Measurements from ENCODE around the gene PLEKHD1. TPM values are rescaled to one million over a fixed set of nuclear protein-coding genes. Genes with fewer than 3 reads are reported as not detected.

The PLEKHD1 gene
- total and polyA plus RNA-seq, 9 of the 15 experiments (the other 6 are each of a cell fraction or from before 2014, with no cell fraction given) = not detected

DNA sequence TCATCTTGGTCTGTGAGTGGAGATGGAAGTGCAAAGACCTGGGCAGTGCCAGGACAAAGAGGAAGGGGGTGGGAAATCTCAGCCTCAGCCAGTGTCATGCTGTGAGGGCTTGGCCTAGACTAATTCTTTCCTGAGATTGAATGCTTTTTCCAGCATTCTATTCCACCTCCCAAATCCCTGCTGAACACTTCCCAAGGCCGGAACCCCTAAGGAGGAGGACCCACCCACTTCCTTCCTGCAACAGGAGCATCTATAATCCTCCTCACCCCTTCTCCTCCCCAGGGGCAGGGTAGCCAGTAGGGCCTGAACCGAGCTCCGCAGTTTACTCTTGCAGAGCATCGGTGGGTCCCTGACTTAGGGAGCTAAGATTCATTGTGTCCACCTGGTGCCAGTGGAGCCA lies 3.2 kb downstream of the PLEKHD1 start:
- H3K9ac ChIP-seq (ENCODE audit: insufficient read depth in 1 of 2, low read depth in 2 of 2, low read length in 2 of 2) = no peak overlapping the region
- no peak for TF ChIP-seq KDM1A (IDR thresholded peaks at IDR 0.05)
- TF ChIP-seq SIN3A (IDR thresholded peaks at IDR 0.05; ENCODE audit: borderline replicate concordance in 2 of 2, control insufficient read depth in 1 of 2, low read depth in 2 of 2, low read length in 2 of 2) = no peak
- no peak for TF ChIP-seq CCAR2 (IDR thresholded peaks at IDR 0.05; ENCODE audit: low read depth, low read length)
- TF ChIP-seq KDM2B (CRISPR knock-in tag; IDR thresholded peaks at IDR 0.05) = no peak
- no peak for TF ChIP-seq TRIM28 (IDR thresholded peaks at IDR 0.05)
- no peak for TF ChIP-seq ZNF175 (CRISPR knock-in tag; IDR thresholded peaks at IDR 0.05; ENCODE audit: low read depth)
- no peak for TF ChIP-seq HLTF (IDR thresholded peaks at IDR 0.05)
- no peak for TF ChIP-seq GTF2F1 (IDR thresholded peaks at IDR 0.05; ENCODE audit: low read depth, low read length)
- no TSS peak for BruUV-seq (replicated peaks)
- no peaks in the 10 kb centered on the region for H3K9me3 ChIP-seq (replicated peaks; ENCODE audit: control insufficient read depth, insufficient read depth, low read depth, low read length)
- 0% methylated on average over 4 of the region's 4 CpGs for WGBS (ENCODE audit: insufficient coverage, low coverage, missing lambda C conversion rate)
- POLR2A ChIA-PET = no interaction called here
- H3K4me3 ChIP-seq = no peak overlapping the region
- H3K27ac ChIP-seq (ENCODE audit: extremely low read depth, low read depth, low read length) = no peak overlapping the region
- intact Hi-C loops (cut with micrococcal nuclease) = no loop called here
- H2AFZ ChIP-seq (ENCODE audit: low read depth, low read length) = no peak overlapping the region
- no peaks in the 10 kb centered on the region for H4K20me1 ChIP-seq (replicated peaks; ENCODE audit: control insufficient read depth, insufficient read depth, low read length)
- peaks cover 0 to 14% of the 10 kb centered on the region in 2 experiments; a peak in 3 of 5 replicates for H3K27me3 ChIP-seq (ENCODE audit: control insufficient read depth in 2 of 2, insufficient read depth in 2 of 2, low read length in 2 of 2)
- H3K36me3 ChIP-seq (ENCODE audit: control insufficient read depth, insufficient read depth, low read length) = no peaks in the 10 kb centered on the region
- no peaks in the 10 kb centered on the region for H3K9me1 ChIP-seq (ENCODE audit: control insufficient read depth, insufficient read depth, low read length)
- ATAC-seq (no peak), DNase-seq (ENCODE audit: extremely low read depth in 1 of 4, low spot score in 3 of 4) (no peak), FAIRE-seq (no peak)
- H3K4me1 ChIP-seq (replicated peaks in 1 of 2; ENCODE audit: control insufficient read depth in 2 of 2, insufficient read depth in 2 of 2, low read length in 2 of 2) = peaks cover 0 to 10% of the 10 kb centered on the region in 2 experiments; a peak in 2 of 5 replicates
- no peak overlapping the region for H3K4me2 ChIP-seq (ENCODE audit: insufficient read depth, low read length)
- in situ Hi-C loops (cut with MboI) = no loop called here
- CTCF ChIA-PET (ENCODE audit: low intra/inter-chr PET ratio) = no interaction called here
- H3K79me2 ChIP-seq (ENCODE audit: control insufficient read depth, insufficient read depth, low read length) = no peaks in the 10 kb centered on the region

DNA sequence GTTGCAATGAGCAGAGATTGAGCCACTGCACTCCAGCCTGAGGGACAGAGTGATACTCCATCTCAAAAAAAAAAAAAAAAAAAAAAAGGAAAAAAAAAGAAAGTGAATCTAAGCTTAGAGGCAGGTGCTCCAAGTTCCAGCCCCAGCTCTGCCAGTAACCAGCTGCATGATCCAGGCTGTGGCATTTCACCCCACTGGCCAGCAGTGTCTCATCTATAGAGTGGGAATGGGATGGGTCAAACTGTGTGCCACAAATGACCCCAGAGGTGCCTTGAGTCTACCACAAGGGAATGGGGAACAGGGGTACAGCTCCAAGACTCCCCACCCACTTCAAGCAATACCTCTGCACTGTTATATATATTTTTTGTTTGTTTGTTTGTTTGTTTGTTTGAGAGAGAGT lies 5.0 kb downstream of the PLEKHD1 start:
- peaks cover 0 to 6% of the 10 kb centered on the region in 2 experiments; a peak in 2 of 5 replicates for H3K4me1 ChIP-seq (replicated peaks in 1 of 2; ENCODE audit: control insufficient read depth in 2 of 2, insufficient read depth in 2 of 2, low read length in 2 of 2)
- no peaks in the 10 kb centered on the region for H3K36me3 ChIP-seq (ENCODE audit: control insufficient read depth, insufficient read depth, low read length)
- in situ Hi-C loops (cut with MboI) (no loop called here), intact Hi-C loops (cut with micrococcal nuclease) (no loop called here)
- no peak overlapping the region for H3K4me2 ChIP-seq (ENCODE audit: insufficient read depth, low read length)
- FAIRE-seq (no peak), ATAC-seq (no peak), DNase-seq (ENCODE audit: extremely low read depth in 1 of 4, low spot score in 3 of 4) (no peak)
- no peaks in the 10 kb centered on the region for H4K20me1 ChIP-seq (replicated peaks; ENCODE audit: control insufficient read depth, insufficient read depth, low read length)
- BruUV-seq (replicated peaks) = no TSS peak
- no peaks in the 10 kb centered on the region for H3K9me1 ChIP-seq (ENCODE audit: control insufficient read depth, insufficient read depth, low read length)
- H3K27ac ChIP-seq (ENCODE audit: extremely low read depth, low read depth, low read length) = no peak overlapping the region
- H3K27me3 ChIP-seq (ENCODE audit: control insufficient read depth in 2 of 2, insufficient read depth in 2 of 2, low read length in 2 of 2) = peaks cover 0 to 17% of the 10 kb centered on the region in 2 experiments; a peak in 3 of 5 replicates
- CTCF ChIA-PET (ENCODE audit: low intra/inter-chr PET ratio) = no interaction called here
- no peak overlapping the region for H3K9ac ChIP-seq (ENCODE audit: insufficient read depth in 1 of 2, low read depth in 2 of 2, low read length in 2 of 2)
- no peak for TF ChIP-seq CBX8 (IDR thresholded peaks at IDR 0.05; ENCODE audit: borderline replicate concordance, extremely low read depth, low read depth, low read length, poor library complexity, severe bottlenecking)
- TF ChIP-seq, protein P1, sequence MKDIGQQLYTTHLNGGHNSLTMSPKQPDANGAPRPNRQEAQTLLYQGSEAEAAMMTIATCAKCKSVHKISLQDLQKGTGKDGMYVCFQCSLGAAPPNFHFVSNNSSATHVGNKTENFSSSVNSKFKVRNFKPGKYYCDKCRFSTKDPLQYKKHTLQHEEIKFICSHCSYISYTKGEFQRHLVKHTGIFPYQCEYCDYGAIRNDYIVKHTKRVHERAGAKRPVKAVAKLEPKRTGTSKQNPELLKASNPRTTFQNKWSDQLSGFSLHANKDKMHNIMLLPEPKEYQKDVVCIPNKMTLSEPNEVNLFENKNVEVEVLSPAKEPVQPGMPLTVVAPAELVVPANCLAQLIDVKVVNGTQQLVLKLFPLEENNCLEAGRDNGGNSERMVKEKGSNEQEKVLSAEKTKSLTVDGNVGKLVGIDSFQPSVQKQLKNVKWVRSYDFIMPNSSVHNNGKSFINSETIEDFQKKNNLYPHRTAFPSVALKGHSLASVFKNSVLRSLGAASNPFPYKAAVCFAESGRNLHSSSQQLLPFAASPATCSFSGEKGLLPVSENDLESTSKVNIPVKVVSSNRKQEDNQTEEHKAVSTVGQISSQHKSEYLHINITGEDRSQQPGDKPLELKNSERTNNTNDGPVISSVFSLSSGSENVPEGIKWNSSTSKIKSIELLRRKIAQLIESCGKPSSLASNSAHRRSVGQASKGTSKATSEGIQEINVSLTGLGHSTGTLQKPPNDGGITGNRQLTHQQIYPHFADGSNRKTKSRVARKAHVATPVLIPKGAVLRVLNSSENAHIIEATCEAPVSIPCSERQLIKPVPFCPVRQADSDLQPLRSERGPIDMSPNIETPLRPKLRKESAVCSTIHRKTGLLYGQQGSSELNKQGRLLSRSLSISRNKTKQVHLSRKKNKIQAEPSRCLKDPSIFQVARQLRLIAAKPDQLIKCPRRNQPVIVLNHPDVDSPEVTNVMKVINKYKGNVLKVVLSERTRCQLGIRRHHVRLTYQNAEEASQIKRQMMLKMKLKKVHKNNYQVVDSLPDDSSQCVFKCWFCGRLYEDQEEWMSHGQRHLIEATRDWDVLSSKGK (CRISPR knock-in tag; IDR thresholded peaks at IDR 0.05) = no peak
- POLR2A ChIA-PET = no interaction called here
- H2AFZ ChIP-seq (ENCODE audit: low read depth, low read length) = no peak overlapping the region
- no peak overlapping the region for H3K4me3 ChIP-seq
- H3K9me3 ChIP-seq (replicated peaks; ENCODE audit: control insufficient read depth, insufficient read depth, low read depth, low read length) = no peaks in the 10 kb centered on the region
- H3K79me2 ChIP-seq (ENCODE audit: control insufficient read depth, insufficient read depth, low read length) = no peaks in the 10 kb centered on the region

All from K562 (cell line).